GM21423 (cell line): ENCODE measurements around the gene FKBP3.
"Not testable (repeated sequence)": the region's sequence is repeated elsewhere in the genome, so short reads cannot be mapped to it uniquely, and the experiment has no call there.

ENCODE experiments used
- ATAC-seq: cut with Tn5 transposase; IDR thresholded peaks from one replicate; pipeline ENCODE4 v1.9.1; 2021; ENCODE audit warnings: mild to moderate bottlenecking, moderate library complexity; ENCODE audit not compliant: unreplicated experiment

FKBP3 gene

DNA sequence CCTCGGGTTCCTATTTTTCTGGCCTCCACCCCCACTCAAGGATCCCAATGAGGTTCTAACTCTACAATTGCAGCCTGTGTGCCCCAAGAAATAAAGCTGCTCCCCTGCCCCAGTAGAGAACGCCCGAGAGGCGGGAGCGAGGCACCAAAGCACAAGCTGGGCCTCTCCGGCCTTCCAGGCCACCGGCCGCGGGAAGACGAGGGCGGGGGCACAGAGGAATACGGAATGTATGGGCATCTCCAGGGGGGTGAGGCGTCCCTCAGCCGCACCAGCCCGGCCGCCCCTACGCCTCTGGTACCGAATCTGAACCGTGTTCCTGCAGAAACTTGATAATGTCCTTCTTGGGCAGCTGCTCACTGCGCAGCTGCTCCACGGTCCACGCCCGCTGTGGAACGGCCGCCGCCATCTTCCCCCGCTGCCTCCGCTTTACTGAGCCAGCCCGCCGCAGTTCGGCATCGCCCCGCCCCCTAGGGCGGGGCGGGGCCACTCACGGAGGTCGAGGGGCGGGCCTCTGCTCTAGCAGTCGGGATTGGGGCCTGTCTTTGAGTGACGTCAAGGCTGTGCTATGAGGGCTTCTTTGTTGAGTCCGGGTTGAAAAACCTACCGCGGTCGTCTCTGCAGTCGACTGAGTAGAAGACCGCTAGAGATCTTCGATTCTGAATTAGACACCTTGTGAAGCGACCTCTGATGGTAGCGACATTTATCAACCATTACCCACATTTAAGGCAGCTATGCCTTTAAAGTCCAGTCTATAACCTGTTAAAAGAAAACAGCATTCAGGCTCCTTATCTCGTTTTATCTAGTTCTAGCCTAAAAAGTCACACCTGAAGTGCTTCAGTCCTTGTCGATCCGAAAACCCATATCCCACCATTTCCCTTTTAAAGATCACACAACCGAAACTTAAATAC is at the start of gene FKBP3:
Gene FKBP3 (minus strand): TSS at position 431 of the 908 bp plus-strand sequence. CDS start 25 bp downstream, at position 406.
- ATAC-seq: peak; percentile 88

GRCh38 chr14:45181806-45182205 is 47.5 kb upstream of the FKBP3 start:
- ATAC-seq: no peak

- ATAC-seq: no peak
Measured at GRCh38 chr14:45181329-45181728, 47.0 kb upstream of the FKBP3 start.

- no peak for ATAC-seq
Measured at GRCh38 chr14:45177076-45177475, 42.8 kb upstream of the FKBP3 start.

DNA sequence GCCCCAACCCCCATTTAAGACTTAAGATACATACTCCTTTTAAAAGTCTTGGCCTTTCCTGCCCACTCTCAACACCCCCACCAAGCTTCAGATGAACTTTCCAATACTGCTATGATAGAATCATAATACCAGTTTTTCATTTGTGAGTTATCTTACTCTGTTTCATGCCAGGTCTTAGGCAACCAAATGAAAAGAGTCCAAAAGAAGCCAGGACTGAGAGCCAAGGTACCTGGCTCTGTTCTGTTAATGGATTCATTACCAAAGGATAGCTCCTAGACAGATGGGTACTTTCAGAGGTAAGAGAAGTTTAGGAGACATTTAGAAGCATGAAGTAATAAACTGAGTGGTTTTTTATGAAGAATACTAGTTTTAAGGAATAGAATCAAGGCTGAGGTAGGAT is 35.6 kb upstream of the FKBP3 start:
- ATAC-seq: no peak

DNA sequence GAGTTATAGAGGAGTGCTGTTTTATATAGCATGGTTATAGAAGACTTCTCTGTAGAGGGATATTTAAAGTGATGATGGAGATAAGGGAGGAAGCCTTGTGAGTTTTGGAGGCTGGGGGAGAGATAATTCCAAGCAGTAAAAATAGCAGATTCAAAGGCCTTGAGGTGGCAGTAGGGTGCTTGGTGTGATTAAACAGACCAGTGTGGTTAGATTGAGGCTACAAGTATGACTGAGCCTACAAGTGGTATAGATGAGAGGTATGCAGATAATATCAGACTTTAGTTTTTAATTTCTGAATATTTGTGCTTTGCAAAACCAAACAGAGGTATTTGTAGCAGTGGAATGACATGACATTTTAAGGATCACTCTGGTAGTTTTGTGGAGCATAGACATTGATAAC is 21.8 kb upstream of the FKBP3 start:
- ATAC-seq: no peak

DNA sequence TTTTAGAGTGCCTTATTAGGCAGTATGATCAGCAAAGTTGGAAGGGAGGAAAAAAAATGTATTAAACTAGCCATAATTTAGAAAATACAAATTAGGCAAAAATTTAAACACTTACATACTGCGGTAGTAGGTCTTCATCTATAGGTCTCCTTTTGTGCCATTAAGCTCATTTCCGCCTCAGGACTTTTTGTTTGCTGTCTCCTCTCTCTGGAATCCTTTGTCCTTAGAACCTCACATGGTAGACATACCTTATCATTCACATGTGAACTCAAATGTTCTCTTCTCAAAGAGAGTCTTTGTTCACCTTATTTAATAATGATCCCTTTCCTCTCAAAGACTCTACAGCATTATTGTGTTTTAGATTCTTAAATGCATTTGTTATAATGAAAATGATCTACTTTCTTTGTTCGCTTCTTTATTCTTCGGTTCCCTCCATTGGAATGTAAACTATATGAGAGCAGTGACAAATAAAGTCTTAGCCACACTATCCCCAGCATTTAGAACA is 16.2 kb upstream of the FKBP3 start:
- no peak for ATAC-seq

- ATAC-seq: no peak
Measured at GRCh38 chr14:45149602-45150001, 15.3 kb upstream of the FKBP3 start.

- peak; percentile 59 for ATAC-seq
Measured at GRCh38 chr14:45145214-45145613, 10.9 kb upstream of the FKBP3 start.

- ATAC-seq: peak; percentile 73
Measured at GRCh38 chr14:45144658-45145057, 10.4 kb upstream of the FKBP3 start.

DNA sequence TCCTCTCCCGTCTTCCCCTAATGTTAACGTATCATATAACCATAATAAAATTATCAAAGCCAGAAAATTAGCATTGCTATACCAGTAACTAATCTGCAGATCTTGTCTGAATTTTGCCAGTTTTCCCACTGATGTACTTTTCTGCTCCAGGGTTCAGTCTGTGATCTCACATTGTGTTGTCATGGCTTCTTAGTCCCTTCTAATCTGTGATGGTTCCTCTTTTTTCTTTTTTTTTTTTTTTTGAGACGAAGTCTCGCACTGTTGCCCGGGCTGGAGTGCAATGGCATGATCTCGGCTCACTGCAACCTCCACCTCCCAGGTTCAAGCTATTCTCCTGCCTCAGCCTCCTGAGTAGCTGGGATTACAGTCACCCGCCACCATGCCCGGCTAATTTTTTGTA is 7.8 kb upstream of the FKBP3 start:
- ATAC-seq: not testable (repeated sequence)

DNA sequence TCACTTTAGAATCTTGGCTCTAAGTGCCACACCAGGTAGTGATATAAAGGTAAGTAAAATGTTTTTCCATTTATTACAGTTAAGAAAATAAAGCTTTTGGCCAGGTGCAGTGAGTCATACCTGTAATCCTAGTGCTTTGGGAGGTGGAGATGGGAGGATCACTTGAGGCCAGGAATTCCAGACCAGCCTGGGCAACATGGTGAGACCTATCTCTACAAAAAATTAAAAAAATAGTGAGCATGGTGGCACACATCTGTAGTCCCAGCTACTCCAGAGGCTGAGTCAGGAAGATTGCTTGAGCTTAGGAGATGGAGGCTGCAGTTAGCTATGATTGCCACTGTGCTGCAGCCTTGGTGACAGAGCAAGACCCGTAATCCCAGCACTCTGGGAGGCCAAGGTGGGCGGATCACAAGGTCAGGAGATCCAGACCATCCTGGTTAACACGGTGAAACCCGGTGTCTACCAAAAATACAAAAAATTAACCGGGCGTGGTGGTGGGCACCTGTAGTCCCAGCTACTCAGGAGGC is 6.4 kb upstream of the FKBP3 start:
- no peak for ATAC-seq

- ATAC-seq: no peak
Measured at GRCh38 chr14:45136399-45136798, 2.1 kb upstream of the FKBP3 start.

GRCh38 chr14:45135659-45136395 is 1.5 kb upstream of the FKBP3 start, which contains the start of gene FANCM:
FANCM (plus strand) TSS chr14:45135930; CDS start chr14:45136032, 102 bp downstream.
- peak; percentile 38 for ATAC-seq

- no peak for ATAC-seq
Measured at GRCh38 chr14:45135156-45135555, 875 bp upstream of the FKBP3 start.

GRCh38 chr14:45133683-45134050 is 614 bp downstream of the FKBP3 start:
- no peak for ATAC-seq

GRCh38 chr14:45128963-45129629 is 5.2 kb downstream of the FKBP3 start:
- ATAC-seq: no peak

DNA sequence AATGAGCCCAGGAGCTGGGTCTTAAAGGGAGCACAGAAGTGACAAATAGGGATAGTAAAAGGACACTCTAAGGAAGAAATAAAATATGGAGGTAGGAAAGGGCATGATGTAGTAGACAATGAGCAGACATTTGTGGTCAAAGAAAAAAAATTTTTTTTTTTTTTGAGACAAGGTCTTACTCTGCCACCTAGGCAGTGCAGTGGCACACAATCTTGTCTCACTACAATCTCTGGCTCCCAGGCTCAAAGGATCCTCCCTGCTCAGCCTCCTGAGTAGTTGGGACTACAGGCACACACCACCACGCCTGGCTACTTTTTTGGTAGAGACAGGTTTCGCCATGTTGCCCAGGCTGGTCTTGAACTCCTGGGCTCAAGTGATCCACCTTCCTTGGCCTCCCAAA is 8.5 kb downstream of the FKBP3 start:
- ATAC-seq: no peak

GRCh38 chr14:45123271-45123670 is 11.0 kb downstream of the FKBP3 start:
- no peak for ATAC-seq

DNA sequence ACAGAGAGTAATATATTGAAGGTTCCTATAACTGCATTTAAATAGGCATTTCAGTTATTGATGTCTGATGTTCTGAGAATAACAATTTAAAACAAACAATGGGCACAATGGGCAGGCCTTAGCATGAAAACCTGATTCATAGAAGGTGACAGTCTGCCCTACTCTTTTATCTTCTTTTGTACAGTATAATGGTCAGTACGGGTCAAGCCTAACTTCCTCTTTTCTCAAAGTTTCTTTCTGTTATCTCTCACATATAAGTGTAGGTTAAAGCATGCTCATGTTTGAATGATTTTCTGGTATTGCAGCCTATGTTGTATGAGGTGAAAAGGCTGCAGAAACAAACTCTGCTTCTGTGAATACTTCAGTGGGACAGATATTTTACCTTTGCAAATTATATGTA is 14.2 kb downstream of the FKBP3 start:
- ATAC-seq: no peak

- no peak for ATAC-seq
Measured at GRCh38 chr14:45118594-45118993, 15.7 kb downstream of the FKBP3 start.
